SW480 (cell line): Measurements from ENCODE around the gene FIGN.

Source experiments
- DNase-seq: peaks from one replicate; pipeline ENCODE4 v3.0.0-alpha.2; 2016; ENCODE audit warnings: low spot score

FIGN gene

GRCh38 chr2:163558251-163559021 is 177.4 kb downstream of the FIGN start:
- DNase-seq = no peak

- no peak for DNase-seq
Measured at GRCh38 chr2:163556511-163556910, 179.3 kb downstream of the FIGN start.

GRCh38 chr2:163554864-163555263 is 180.9 kb downstream of the FIGN start:
- no peak for DNase-seq

DNA sequence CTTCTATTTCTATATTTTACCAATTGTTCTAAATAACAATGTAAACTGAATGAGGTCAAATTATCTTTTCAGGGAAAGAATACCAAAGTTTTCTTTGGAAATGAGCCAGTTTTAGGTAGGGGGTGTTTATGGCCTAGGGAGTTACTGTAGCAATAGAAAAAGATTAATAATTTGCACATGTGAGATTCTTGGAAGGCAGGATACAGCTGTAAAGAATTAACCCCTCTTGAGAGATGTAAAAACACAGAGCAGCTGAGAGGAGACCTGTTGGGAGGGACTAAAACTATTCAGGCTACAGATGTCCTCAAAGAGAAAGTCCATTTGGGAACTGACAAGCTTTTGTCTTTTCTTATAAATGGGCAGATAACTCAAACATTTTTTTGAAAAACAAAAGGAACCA is 182.2 kb downstream of the FIGN start:
- DNase-seq = no peak

DNA sequence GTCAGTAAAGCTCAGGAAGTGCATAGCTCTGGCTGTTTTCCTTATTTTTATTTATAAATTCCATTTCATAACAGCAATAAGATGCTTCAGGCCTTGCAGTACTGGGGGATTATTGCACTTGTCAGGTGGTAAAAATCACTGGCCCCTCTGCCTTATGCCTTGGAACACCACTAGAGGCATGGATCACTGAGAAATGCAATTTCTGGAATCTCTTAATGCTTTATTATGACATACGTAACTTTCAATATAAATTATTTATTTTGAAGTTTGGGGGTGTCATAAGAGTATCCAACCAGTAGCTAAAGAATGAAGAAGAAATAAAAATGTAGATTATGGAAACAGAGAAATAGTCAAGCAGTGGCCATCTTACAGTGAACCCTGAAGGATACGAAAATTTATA is 183.1 kb downstream of the FIGN start:
- DNase-seq = no peak

DNA sequence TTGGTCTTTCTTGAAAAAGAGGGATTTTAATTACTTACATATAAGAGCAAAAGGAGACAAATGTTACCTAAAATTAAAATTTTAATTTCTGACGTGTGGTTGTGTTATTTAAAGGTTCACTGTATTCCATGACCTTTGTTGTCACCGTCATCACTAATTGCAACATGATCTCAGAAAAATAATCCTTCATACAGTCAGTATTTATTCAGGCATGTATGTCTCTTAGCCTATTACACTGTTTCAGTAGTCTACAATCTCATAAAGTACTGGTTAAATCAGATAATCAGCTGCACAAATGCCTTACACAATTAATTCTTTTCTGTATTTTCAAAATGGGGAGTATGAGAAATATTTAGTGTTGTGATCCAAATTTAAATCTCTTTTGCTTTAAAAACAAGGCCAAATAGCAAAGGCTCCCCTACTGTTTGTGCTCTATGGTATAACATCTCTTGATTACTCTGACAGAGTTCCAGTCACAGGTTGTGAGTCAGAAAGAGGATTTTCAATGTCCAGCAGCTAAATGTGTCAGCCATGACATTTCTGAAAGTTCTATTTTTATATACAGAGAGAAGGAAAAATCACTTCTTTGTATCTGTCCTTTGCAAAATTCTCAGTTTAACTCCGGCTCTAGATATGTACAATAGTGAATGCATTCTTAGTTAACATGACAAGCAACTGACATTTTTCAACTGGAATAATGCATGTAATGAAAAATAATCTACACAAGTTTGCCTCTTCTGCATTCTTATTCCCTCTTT is 184.0 kb downstream of the FIGN start:
- no peak for DNase-seq

- no peak for DNase-seq
Measured at GRCh38 chr2:163548970-163549369, 186.8 kb downstream of the FIGN start.
